NCI-H82 (cell line): ENCODE data around the gene ICAM3.
"Not testable (repeated sequence)": the region's sequence is repeated elsewhere in the genome, so short reads cannot be mapped to it uniquely, and the experiment has no call there.

Experiments used
- DNase-seq: peaks from one replicate; lab custom pipeline; 2025; lab: John Stamatoyannopoulos, UW

The ICAM3 gene

DNA sequence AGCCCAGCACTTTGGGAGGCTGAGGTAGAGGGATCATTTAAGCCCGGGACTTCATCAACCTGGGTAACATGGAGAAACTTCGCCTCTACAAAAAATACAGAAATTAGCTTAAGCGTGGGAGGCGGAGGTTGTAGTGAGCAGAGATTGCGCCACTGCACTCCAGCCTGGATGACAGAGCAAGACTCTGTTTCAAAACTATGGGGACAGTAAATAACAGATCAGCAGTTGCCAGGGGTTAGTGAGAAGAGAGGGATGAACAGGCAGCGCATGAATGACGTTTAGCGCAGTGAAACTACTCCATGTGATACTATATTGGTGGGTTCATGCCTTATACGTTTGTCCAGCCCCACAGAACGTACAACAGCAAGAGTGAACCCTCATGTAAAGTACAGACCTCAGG is 7.1 kb upstream of the ICAM3 start:
- DNase-seq = no peak

- DNase-seq = no peak
Observed at GRCh38 chr19:10344780-10345179, 5.4 kb upstream of the ICAM3 start.

DNA sequence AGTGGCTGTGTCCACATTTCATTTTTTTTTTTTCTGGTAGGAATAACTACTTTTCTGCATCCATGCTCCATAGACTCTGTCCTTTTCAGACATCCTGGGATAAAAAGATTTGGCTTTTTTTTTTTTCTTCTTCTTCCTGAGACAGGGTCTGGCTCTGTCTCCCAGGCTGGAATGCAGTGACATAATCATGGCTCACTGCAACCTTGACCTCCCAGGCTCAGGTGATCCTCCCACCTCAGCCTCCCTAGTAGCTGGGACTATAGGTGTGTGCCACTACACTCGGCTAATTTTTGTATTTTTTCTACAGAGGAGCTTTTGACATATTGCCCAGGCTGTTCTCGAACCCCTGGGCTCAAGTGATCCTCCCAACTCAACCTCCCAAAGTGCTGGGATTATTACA is 4.1 kb upstream of the ICAM3 start:
- DNase-seq = no peak

DNA sequence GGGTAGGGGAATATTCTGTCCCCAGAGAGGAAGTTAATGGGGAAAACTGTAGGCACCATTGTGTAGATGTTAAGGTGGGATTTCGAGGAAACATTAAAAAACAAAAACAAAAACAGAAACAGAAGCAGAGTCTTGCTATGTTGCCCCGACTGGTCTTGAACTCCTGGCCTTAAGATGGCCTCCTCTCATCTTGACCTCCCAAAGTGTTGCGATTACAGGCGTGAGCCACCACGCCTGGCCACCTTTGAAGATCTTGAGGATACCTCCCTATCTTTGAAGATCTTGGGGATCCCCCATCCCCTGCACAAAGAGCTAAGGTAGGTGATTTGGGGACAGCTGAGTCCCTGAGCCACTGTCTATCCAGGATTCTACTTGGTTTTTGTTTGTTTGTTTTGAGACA is 553 bp upstream of the ICAM3 start:
- DNase-seq = no peak

DNA sequence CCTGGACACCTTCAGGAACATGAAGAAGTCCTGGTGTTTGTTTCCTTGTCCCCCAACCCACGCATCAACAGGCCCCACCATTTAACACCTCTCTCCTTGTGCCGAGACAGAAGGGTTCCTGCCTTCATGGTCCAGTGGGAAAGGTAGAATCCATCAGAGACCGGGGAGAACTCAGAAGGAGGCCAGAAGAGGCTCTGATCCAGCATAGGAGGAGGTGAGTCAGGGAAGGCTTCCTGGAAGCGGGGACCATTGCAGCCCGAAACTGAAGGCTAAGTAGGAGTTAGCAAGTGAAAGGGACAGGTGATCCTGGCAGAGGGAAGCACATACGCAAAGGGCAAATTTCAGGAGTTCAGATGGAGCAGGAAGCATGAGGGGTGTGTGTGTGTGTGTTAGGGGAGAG is 484 bp downstream of the ICAM3 start:
- DNase-seq = no peak

- DNase-seq = not testable (repeated sequence)
Observed at GRCh38 chr19:10336725-10337124, 2.7 kb downstream of the ICAM3 start.

GRCh38 chr19:10335352-10335985 is 4.0 kb downstream of the ICAM3 start:
- DNase-seq = no peak

GRCh38 chr19:10334588-10335351 is 4.7 kb downstream of the ICAM3 start:
- peak; percentile 93 for DNase-seq

- DNase-seq = peak; percentile 35
Observed at GRCh38 chr19:10333758-10334587, 5.5 kb downstream of the ICAM3 start.

DNA sequence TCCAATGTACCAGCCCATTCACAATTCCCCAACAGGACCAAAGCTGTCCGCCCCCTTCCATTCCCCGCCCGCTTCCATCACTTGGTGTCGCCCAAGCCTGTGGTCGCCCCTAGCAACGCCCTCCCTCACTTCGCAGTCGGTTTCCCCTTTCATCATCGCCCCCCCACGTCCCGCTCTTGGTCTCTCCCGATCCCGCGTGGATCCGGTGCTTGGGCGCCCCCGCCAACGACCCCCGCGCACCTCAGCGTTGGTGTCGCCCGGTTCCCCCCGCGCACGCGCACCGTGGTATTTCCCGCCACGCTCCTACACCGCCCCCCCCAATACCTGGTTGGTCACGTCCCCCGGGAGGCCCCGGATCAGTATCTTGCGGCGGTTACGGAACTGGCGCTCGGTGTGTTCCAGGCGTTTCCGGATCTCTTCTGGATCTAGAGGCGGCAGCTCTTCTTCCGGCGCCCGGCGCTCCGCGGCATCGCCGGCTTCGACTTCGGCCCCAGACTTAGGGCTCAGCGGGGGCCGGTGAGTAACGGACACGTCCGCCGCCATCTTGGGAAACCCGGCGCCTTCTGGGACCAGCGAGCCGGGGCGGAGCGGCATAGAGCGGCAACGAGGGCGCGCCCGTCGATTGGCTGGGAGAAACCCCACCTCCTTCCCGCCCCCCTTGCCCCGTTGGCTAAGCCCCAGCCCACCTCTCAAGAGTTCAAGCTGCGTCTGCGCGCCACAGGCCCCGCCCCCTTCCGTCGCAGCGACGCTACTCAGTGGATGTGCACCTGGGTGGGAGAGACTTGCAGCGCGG is 6.3 kb downstream of the ICAM3 start, which contains the start of gene RAVER1:
TSS of gene RAVER1 (minus strand) at position 565 of the 793 bp plus-strand sequence. CDS start at position 543, 22 bp downstream.
- peak; percentile 98 for DNase-seq

DNA sequence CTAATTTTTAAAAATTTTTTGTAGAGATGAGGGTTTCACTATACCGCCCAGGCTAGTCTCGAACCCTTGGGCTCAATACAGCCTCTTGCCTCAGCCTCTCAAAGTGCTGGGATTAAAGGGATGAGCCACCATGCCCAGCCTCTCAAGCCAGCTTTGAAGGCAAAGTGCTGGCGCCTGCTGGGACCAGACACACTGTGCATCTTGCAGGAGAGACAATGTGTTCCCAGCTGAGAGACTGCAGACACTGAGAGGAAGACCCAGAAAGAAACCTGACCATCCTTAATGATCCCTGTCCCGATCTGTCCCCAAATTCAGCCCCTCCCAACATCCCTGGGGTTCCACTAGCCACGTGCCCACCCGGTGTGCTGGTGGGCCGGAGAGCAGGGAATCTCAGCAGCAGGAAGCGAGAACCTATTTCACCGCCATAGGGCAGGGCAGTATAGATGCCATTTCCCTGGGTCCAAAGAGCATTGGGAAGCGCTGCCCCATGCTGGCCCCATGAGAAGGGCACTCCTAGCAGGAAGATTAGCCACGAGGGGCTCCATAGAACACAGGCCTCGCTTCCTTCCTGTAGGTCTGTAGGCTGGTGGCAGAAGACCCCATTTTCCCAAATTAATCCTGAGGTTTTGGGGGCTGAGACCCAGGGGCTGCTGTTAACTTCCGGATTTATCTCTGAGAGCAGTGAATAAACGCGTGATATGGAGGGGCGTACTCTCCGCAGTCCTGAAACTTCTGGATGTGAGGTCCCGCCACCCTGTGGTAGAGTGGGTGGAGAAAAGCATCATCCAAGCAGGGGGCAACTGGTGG is 7.1 kb downstream of the ICAM3 start:
- peak; percentile 42 for DNase-seq

DNA sequence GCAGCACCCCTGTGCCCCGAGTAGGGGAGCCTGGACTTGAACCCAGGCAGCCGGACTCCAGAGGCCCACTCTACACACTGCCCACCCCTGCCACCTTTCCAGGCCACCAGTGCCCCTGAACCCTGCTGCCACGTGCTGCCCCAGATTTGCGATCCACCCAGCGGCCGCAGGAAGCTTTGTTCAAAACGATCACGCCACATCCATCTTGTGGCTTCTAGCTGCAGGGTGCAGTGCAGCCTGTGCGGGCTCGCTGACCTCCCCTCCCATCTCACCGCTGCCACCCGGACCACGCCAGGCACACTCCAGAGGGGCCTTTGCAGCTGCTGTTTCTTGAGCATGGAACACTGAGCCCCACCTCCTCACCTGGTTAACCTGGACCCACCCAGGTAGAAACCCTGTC is 9.9 kb downstream of the ICAM3 start:
- DNase-seq = no peak

DNA sequence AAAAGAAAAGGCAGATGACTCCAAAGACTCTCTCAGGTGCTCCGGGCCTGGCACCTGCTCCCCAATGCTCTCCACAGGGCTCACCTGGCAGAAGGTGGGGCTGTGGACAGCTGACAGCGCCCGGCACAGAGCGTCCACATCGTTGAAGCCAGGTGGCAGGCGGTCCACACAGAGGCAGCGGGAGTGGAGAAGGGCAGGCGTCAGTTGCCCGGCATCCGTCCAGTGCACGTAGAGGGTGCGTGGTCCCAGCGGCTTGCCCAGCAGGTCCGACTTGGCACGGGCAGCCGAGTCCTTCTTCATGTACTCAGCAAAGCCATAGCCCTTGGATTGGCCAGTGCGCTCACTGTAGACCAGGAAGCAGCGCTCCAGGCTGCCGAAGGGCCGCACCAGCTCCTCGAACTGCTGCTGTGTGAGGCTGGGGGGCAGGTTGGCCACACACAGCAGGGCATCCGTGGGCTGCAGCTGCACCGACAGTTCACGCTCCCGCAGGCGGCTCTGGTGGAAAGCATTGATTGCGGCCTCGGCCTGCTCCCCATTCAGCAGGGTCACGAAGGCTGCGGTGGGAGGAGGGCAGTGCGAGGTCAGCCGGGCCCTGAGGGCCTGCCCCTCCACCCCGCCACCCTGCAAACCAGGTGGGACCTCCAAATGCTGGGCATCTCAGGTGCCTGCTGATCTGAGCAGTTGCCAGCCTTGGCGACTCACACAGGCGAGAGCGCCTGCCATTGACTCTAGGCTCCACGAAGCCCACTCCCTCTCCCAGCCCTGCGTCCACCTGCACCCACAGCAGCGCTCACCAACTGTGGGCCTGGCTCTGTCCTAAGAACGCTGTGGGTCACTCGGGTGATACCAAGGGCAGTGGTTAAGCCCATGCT is 10.6 kb downstream of the ICAM3 start:
- no peak for DNase-seq

- no peak for DNase-seq
Observed at GRCh38 chr19:10327793-10328192, 11.6 kb downstream of the ICAM3 start.

- DNase-seq = no peak
Observed at GRCh38 chr19:10325732-10326131, 13.7 kb downstream of the ICAM3 start.

DNA sequence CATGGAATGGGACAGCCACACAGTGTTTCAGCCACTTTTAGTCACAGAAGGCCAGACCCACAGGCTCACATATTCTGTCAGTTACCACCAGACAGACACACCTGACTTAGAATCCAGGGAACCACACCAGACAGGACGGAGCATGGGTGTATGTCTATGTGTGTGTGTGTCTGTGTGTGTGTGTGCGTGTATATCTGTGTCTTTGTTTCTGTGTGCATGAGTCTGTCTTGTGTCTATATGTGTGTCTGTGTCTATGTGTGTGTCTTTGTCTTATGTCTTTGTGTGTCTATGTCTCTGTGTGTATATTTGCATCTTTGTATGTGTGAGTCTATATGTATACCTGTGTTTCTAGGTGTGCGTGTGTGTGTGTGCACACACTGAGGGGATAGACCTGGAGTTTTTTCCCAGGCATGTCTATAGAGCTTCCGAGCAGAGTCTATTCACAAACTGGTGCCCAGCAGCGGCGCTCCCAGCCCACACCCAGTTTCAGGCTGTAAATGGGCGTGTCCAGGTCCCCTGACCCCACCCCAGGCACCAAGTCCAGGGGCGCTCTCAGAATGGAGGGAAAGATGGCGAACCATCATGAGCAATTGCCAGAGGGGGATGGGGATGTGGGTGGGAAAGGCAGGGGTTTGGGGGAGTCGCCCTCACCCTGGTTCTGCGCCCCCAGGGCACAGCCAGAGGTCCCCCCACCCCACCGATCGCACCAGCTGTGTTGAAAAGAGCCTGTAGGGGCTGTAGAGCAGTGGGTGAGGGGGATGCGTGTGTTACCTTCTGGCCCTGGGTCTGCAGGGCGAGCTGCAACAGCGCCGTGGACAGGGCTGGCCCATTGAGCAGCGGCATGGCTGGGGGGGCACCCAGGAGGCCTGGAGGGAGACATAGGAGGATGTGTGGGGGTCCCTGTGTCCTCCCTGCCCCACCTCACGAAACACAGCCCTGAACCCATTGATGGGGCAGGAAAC is 17.3 kb downstream of the ICAM3 start:
- no peak for DNase-seq

- no peak for DNase-seq
Observed at GRCh38 chr19:10321417-10321797, 18.0 kb downstream of the ICAM3 start.

DNA sequence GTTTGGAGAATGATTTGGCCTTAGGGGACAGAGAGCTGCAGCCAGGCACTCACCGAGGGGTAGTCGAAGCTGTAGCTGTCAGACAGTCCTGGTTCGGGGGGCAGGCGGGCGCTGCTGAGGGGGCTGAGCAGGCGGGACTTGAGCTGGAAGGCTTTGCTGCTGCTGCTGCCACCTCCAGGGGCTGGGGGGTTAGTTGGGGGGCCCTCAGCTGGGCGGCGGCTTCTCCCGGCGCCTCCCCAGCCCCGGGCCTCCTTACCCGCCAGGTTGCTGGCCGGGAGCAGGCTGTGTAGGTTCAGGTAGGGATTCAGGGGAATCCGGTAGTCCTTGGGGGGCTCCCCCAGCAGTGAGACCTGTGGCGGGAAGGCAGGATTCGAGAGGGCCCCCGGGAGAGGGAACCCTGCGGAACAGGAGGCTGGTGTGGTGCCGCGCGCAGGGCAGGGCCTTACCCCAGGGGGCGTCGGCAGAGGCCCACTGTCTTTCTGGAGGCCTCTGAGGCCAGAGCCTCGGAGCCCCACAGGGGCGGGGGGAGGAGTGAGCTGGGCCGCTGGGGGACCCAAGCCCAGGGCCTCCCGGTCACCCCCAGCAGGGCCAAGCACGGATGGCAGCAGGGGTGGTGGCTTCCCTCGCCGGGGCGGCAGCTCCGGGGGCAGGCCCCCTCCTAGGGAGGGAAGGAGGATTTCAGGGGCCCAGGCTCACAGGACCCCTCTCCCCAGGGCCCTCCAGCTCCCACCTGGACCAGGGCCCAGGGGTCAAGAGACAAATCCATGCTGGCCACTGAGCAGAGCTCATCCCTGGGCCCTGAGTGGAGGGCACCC is 18.6 kb downstream of the ICAM3 start:
- no peak for DNase-seq
